Endodermal cell (in vitro differentiated cells): ENCODE data around the gene DLGAP1. TPM values are rescaled to one million over a fixed set of nuclear protein-coding genes. Genes with fewer than 3 reads are reported as not detected.
A peak's percentile ranks its signal among the peaks of the same experiment; 100 is the strongest.

Source experiments
- DNase-seq: peaks from one replicate; pipeline ENCODE4 v3.0.0-alpha.2; 2017
- H3K27ac ChIP-seq: 2 replicates; pipeline ENCODE4 v1.5.1; 2013; ENCODE audit warnings: mild to moderate bottlenecking, low read depth, low read length, moderate library complexity
- H3K27me3 ChIP-seq: 2 replicates; pipeline ENCODE4 v1.6.1; 2013; ENCODE audit warnings: mild to moderate bottlenecking, low read length, moderate library complexity; ENCODE audit not compliant: insufficient read depth, control insufficient read depth, poor library complexity, severe bottlenecking
- H3K36me3 ChIP-seq: 2 replicates; pipeline ENCODE4 v1.7.0; 2013; ENCODE audit warnings: mild to moderate bottlenecking, low read length, moderate library complexity; ENCODE audit not compliant: control insufficient read depth, insufficient read depth
- H3K4me1 ChIP-seq: one replicate; pipeline ENCODE4 v1.7.0; 2013; ENCODE audit warnings: low read length; ENCODE audit not compliant: control insufficient read depth, insufficient read depth
- H3K4me3 ChIP-seq: 2 replicates; pipeline ENCODE4 v1.5.1; 2013; ENCODE audit warnings: mild to moderate bottlenecking, low read length, moderate library complexity
- H3K9ac ChIP-seq: 2 replicates; pipeline ENCODE4 v1.6.1; 2013; ENCODE audit warnings: mild to moderate bottlenecking, low read length, moderate library complexity; ENCODE audit not compliant: poor library complexity, severe bottlenecking; ENCODE audit errors: extremely low read depth
- H3K9me3 ChIP-seq: 2 replicates; pipeline ENCODE4 v1.6.1; 2013; ENCODE audit warnings: mild to moderate bottlenecking, low read length, moderate library complexity; ENCODE audit not compliant: control insufficient read depth
- H3K27ac Mint-ChIP-seq: 2 replicates; pipeline ENCODE4 v1.8.0; 2020; ENCODE audit warnings: mixed read lengths
- H3K27me3 Mint-ChIP-seq: 2 replicates; pipeline ENCODE4 v1.8.0; 2021; ENCODE audit warnings: mild to moderate bottlenecking, mixed read lengths; ENCODE audit not compliant: insufficient read depth
- H3K36me3 Mint-ChIP-seq: 2 replicates; pipeline ENCODE4 v1.8.0; 2020; ENCODE audit warnings: low read depth, mixed read lengths
- H3K4me1 Mint-ChIP-seq: 2 replicates; pipeline ENCODE4 v1.8.0; 2020; ENCODE audit warnings: mixed read lengths
- H3K4me3 Mint-ChIP-seq: 2 replicates; pipeline ENCODE4 v1.8.0; 2020; ENCODE audit warnings: mild to moderate bottlenecking, moderate library complexity, mixed read lengths
- H3K9me3 Mint-ChIP-seq: 2 replicates; pipeline ENCODE4 v1.8.0; 2020; ENCODE audit warnings: mild to moderate bottlenecking, mixed read lengths
- WGBS, 2 experiments: methylation state at CpG; one replicate each; pipeline versions ENCODE4 v1.1.5 to v1.1.7; 2013; ENCODE audit warnings: missing lambda C conversion rate in 2 of 2, mixed read lengths in 1 of 2; ENCODE audit not compliant: insufficient coverage in 1 of 2, insufficient read length in 1 of 2; 5-methylcytosine and 5-hydroxymethylcytosine counted together
- total RNA-seq, 2 donors: library from RNA; stranded (reverse); fragmentation: NEBNext Ultra II Directional in 1 of 2; extraction: Animal tissue kit (Norgen Biotek cat#: 25700) in 1 of 2; gene quantifications; 2 replicates in 1 of 2; 3 replicates in 1 of 2; pipeline ENCODE4 v1.2.1, GENCODE V29; 2021
- TF ChIP-seq, protein P1 (sequence below): fragments of 200-600 bp; sonication (generic); conservative IDR thresholded peaks from 2 replicates; pipeline ENCODE4 v1.5.0; 2021; ENCODE audit warnings: antibody characterized with exemption, mild to moderate bottlenecking

DLGAP1 gene
- total RNA-seq, 2 donors from 2014 or later: 11.5 to 21.5 TPM

DNA sequence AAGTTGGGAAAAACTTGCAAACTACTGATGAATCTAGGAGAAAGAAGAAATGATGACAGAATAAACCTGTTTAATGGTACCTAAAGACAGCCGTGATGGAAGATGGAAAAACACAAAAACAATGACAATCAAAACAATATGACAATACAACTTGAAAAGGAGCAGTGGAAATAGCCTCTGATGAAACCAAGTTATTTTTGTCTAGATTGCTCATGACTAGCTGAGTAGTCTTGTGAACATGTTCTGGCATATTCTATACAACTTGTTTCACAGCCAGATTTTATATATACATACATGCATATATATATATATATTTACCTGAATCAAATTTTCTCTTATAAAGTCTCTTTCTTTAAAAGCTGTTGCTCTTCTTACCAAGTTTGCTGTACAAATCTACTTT is 566.0 kb downstream of the DLGAP1 start:
- Histone ChIP-seq H3K4me3 (no peak overlapping the region), H3K36me3 (no peaks in the 10 kb centered on the region), H3K4me1 (peaks cover 2% of the 10 kb centered on the region), H3K9ac (no peak overlapping the region), H3K9me3 (no peaks in the 10 kb centered on the region), H3K27me3 (no peaks in the 10 kb centered on the region), H3K27ac (no peak overlapping the region)
- WGBS, 2 experiments: 100% methylated on average over 1 of the region's 1 CpG; no CpG with 5 or more reads in 1 of the 2 experiments
- H3K4me1 Mint-ChIP-seq: peaks cover 13% of the 10 kb centered on the region
- no peak overlapping the region for H3K4me3 Mint-ChIP-seq
- TF ChIP-seq, protein P1, sequence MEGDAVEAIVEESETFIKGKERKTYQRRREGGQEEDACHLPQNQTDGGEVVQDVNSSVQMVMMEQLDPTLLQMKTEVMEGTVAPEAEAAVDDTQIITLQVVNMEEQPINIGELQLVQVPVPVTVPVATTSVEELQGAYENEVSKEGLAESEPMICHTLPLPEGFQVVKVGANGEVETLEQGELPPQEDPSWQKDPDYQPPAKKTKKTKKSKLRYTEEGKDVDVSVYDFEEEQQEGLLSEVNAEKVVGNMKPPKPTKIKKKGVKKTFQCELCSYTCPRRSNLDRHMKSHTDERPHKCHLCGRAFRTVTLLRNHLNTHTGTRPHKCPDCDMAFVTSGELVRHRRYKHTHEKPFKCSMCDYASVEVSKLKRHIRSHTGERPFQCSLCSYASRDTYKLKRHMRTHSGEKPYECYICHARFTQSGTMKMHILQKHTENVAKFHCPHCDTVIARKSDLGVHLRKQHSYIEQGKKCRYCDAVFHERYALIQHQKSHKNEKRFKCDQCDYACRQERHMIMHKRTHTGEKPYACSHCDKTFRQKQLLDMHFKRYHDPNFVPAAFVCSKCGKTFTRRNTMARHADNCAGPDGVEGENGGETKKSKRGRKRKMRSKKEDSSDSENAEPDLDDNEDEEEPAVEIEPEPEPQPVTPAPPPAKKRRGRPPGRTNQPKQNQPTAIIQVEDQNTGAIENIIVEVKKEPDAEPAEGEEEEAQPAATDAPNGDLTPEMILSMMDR: no peak
- no peak overlapping the region for H3K27ac Mint-ChIP-seq
- DNase-seq: no peak
- no peaks in the 10 kb centered on the region for H3K9me3 Mint-ChIP-seq
- no peaks in the 10 kb centered on the region for H3K36me3 Mint-ChIP-seq
- H3K27me3 Mint-ChIP-seq: no peaks in the 10 kb centered on the region

DNA sequence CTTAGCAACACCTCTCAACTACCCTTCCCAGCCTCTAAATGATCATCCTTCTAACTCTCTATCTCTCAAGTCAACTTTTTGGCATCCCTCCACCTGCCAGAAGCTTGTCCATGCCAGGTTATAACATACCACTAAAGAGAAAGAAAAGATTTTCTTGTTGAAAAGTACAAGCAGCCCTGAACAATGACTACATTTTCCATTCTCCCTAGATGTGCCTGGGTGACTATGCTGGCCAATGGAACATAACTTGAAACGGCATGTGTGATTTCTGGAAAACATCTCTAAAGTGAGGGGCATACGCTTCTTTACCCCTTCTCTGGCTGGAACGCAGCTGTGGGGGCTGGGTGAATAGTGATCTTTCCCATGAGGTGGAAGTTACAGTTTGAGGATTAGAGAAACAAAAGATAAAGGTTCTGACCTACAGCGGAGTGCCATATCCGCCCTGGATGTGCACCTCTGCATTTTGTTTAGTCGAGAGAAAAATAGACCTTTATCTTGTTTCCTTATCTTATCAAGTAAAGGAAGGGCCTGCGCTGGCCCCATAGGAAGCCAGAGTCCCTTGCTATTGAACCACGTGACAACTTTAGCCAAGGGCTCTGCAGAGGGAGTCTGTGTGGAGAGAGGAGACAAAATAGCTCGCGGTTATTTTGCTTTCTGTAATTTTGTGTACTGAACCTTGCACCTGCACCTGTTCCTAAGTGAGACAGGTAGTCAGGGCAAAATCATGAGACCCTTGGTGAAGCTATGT is 568.4 kb downstream of the DLGAP1 start:
- DNase-seq: no peak
- Histone ChIP-seq H3K9ac (no peak overlapping the region), H3K27me3 (no peaks in the 10 kb centered on the region), H3K9me3 (no peaks in the 10 kb centered on the region), H3K4me3 (no peak overlapping the region), H3K27ac (no peak overlapping the region), H3K36me3 (no peaks in the 10 kb centered on the region), H3K4me1 (peaks cover 2% of the 10 kb centered on the region)
- Mint-ChIP-seq H3K4me3 (no peak overlapping the region), H3K36me3 (no peaks in the 10 kb centered on the region), H3K9me3 (no peaks in the 10 kb centered on the region), H3K27me3 (no peaks in the 10 kb centered on the region), H3K4me1 (peaks cover 13% of the 10 kb centered on the region), H3K27ac (no peak overlapping the region)
- TF ChIP-seq, protein P1: no peak
- 84 to 87% methylated on average over 6 to 10 of the region's 10 CpGs for WGBS, 2 experiments

DNA sequence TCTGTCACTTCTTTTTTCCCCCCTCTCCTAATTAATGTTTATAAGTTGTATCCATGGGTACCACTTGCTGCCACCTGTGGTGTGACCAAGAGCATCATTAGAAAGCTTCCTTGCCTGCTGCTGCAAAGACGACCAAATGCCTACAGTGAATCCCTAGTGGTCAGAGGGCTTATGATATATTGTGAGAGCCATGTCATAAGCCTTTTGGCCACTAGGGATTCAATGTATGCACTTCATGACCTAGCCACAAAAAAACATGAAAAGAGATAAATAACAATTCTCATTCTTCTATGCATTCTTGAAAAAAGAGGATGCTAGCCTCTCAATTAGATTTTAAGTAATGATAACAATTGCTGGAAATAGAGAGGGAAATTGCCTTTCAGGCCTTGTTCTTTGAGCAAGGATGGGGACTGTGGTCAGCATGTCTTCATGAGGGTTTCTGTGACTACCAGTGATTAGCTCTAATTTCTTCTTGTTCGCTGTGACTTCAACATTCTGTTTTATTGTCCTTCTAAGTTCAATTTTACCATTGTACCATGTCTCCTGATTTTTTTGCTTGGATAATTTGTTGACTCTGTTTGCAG is 569.8 kb downstream of the DLGAP1 start:
- no peaks in the 10 kb centered on the region for H3K27me3 Mint-ChIP-seq
- no peaks in the 10 kb centered on the region for H3K9me3 Mint-ChIP-seq
- Histone ChIP-seq H3K9ac (no peak overlapping the region), H3K36me3 (no peaks in the 10 kb centered on the region), H3K4me3 (no peak overlapping the region), H3K27me3 (no peaks in the 10 kb centered on the region), H3K4me1 (peaks cover 2% of the 10 kb centered on the region), H3K9me3 (no peaks in the 10 kb centered on the region), H3K27ac (no peak overlapping the region)
- H3K27ac Mint-ChIP-seq: no peak overlapping the region
- TF ChIP-seq, protein P1: peak; percentile 77
- no peaks in the 10 kb centered on the region for H3K36me3 Mint-ChIP-seq
- WGBS, 2 experiments: 80 to 83% methylated on average over 2 of the region's 2 CpGs
- DNase-seq: no peak
- H3K4me1 Mint-ChIP-seq: peaks cover 13% of the 10 kb centered on the region
- H3K4me3 Mint-ChIP-seq: no peak overlapping the region
